ENCODE data around the gene ENTPD6.
A peak's percentile ranks its signal among the peaks of the same experiment; 100 is the strongest.

ENTPD6 gene

GRCh38 chr20:25188218-25188617, 7.3 kb upstream of the ENTPD6 start:
- TF ChIP-seq CTCF (IDR thresholded peaks at IDR 0.05; ENCODE audit: low read length, missing control alignments) = no peak
- DNase-seq (ENCODE audit: low read depth) = no peak
- no peak overlapping the region for H3K4me3 ChIP-seq (replicated peaks; ENCODE audit: low read depth, low read length)

GRCh38 chr20:25191051-25191450, 4.5 kb upstream of the ENTPD6 start:
- H3K4me3 ChIP-seq (replicated peaks; ENCODE audit: low read depth, low read length) = no peak overlapping the region
- no peak for DNase-seq (ENCODE audit: low read depth)
- no peak for TF ChIP-seq CTCF (IDR thresholded peaks at IDR 0.05; ENCODE audit: low read length, missing control alignments)

GRCh38 chr20:25191689-25192088, 3.8 kb upstream of the ENTPD6 start:
- DNase-seq (ENCODE audit: low read depth) = no peak
- no peak for TF ChIP-seq CTCF (IDR thresholded peaks at IDR 0.05; ENCODE audit: low read length, missing control alignments)
- H3K4me3 ChIP-seq (replicated peaks; ENCODE audit: low read depth, low read length) = no peak overlapping the region

- no peak overlapping the region for H3K4me3 ChIP-seq (replicated peaks; ENCODE audit: low read depth, low read length)
- DNase-seq (ENCODE audit: low read depth) = no peak
- TF ChIP-seq CTCF (IDR thresholded peaks at IDR 0.05; ENCODE audit: low read length, missing control alignments) = no peak
Measured at GRCh38 chr20:25193843-25194242, 1.7 kb upstream of the ENTPD6 start.

- no peak overlapping the region for H3K4me3 ChIP-seq (replicated peaks; ENCODE audit: low read depth, low read length)
- no peak for DNase-seq (ENCODE audit: low read depth)
- TF ChIP-seq CTCF (IDR thresholded peaks at IDR 0.05; ENCODE audit: low read length, missing control alignments) = no peak
Measured at GRCh38 chr20:25194333-25194972, 1.1 kb upstream of the ENTPD6 start.

- DNase-seq (ENCODE audit: low read depth) = no peak
- TF ChIP-seq CTCF (IDR thresholded peaks at IDR 0.05; ENCODE audit: low read length, missing control alignments) = no peak
- peak overlapping the region; percentile 85 for H3K4me3 ChIP-seq (replicated peaks; ENCODE audit: low read depth, low read length)
Measured at GRCh38 chr20:25195962-25196785, 662 bp downstream of the ENTPD6 start.

Data from fibroblast of pulmonary artery (primary cell).